HG03066 (cell line): ENCODE data around the gene GNG8.

Source experiments
- ATAC-seq: cut with Tn5 transposase; IDR thresholded peaks from one replicate; pipeline ENCODE4 v1.9.1; 2021; ENCODE audit warnings: low read depth; ENCODE audit not compliant: unreplicated experiment

The GNG8 gene

GRCh38 chr19:46635920-46636761 is at the start of gene GNG8:
TSS of gene GNG8 (minus strand) at chr19:46636202. CDS start at chr19:46634682, 1,520 bp downstream.
- ATAC-seq = no peak

DNA sequence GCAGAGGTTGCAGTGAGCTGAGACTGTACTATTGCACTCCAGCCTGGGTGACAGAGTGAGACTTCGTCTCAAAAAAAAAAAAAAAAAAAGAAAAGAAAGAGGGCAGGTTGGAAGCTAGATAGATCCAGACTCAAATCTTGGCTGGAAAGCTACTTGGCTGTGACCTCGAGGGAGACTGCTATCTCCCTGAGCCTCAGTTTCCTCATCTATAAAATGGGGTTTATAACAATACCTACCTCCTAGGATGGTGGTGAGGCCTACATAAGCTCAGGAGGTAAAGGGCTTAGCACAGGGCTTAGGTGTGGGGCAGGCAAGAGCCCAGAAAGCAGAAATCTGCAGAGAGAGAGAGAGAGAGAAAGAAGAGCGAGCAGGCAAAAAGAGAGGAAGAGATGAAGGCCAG is 49.2 kb upstream of the GNG8 start:
- no peak for ATAC-seq

DNA sequence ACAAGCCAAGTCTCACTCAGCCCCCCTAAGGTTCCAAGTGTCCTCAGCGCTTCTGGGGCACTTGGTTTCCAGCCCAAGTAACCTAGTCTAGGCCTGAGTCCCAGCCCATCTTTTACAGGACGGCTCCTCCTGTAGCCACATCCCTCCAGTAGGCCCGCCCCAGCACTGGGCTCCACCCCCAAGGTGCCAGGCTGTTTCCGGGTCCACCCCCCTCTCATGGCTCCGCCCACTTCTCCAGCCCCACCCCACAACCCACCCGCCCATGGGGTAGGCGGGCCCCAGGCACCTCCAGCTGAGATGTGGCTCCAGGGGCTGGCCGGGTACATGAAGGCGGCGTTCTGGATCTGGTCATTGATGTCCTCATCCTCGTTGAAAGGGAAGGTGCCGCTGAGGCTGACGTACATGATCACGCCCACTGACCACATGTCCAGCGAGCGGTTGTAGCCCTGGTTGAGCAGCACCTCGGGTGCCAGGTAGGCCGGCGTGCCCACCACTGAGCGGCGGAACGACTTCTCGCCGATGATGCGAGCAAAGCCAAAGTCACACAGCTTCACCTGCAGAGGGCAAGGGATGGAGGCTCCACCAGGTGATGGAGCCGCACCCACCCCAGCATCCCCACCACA is 42.2 kb upstream of the GNG8 start:
- no peak for ATAC-seq

GRCh38 chr19:46674416-46675178 is 38.6 kb upstream of the GNG8 start:
- no peak for ATAC-seq

DNA sequence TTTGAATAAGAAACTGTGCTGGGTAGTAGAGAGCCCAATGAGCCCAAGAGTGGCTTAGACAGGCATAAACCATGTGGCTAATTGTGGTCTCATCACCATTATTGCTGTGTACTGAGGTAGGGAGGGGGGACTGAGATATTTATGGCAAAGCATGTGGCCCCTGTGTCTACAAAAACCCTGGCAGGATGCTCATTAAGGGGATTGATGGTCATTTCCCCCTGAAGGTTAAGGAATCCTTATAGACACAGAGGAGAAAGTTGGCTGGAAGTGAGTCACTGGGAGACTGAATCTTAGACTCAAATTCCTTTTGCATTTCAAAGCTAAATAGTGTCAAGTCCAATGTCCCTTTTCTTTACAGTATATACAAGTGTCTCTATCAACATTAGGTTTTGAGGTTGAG is 34.8 kb upstream of the GNG8 start:
- ATAC-seq = no peak

DNA sequence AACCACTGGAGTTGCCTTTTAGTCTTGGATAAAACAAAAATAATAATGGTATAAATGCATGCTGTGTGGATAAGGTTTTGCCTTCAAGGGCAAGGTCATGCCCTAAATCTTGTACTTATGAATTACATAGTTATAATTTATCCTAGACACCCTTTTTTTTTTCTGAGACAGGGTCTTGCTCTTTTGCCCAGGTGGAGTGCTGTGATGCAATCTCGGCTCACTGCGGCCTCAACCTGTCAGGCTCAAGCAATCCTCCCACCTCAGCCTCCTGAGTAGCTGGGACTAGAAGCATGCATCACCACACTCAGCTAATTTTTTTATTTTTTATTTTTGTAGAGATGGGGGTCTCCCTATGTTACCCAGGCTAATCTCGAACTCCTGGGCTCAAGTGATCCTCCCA is 32.7 kb upstream of the GNG8 start:
- no peak for ATAC-seq

DNA sequence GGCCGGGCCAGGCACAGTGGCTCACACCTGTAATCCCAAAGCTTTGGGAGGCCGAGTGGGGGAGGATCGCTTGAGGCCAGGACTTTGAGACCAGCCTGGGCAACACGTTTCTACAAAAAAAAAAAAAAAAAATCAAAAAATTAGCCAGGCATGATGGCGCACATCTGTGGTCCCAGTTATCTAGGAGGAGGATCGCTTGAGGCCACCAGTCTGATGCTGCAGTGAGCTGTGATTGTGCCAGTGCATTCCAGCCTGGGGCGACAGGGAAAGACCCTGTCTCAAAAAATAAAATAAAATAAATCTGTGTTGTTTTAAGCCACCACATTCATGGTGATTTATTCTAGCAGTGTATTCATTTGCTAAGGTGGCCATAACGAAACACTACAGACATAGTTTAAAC is 29.1 kb upstream of the GNG8 start:
- ATAC-seq = no peak

DNA sequence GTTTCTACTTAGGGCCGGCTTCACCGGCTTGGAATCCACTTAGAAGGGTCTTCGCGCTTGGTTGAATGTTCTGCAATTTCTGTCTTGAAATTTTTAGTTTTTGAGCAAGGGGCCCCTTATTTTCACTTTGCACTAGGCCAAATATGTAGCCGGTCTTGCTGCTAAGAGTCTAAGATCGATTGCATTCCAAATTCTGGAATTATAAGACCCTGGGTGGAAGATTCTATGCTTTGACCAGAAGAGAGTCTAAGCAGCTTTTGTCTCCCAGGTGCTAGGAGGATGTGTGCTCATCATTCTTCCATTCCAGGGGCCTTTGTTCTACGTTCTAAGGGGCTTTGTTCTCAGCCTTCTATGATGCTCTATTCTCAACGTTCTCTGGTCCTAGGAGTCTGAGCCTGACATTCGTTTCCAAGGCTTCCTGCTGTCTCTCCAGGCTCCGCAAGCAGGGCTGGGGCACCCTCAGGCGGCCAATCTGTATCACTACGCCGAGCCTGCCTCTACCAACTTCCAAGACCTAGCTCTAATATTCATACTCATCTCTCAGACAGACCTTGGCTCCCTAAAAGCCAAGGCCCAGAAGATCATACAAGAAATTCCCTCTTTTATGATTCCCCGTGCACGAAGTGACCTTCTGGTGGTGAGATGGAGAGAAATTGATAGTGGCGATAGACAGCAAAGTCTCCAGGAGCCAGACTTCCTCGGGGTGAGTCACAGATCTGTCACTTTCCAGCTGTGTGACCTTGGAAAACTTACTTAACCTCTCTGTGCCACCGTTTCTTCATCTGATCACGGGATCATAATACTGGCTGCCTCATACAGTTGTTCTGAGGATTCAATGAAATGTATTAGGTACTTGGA is 26.0 kb upstream of the GNG8 start:
- no peak for ATAC-seq

DNA sequence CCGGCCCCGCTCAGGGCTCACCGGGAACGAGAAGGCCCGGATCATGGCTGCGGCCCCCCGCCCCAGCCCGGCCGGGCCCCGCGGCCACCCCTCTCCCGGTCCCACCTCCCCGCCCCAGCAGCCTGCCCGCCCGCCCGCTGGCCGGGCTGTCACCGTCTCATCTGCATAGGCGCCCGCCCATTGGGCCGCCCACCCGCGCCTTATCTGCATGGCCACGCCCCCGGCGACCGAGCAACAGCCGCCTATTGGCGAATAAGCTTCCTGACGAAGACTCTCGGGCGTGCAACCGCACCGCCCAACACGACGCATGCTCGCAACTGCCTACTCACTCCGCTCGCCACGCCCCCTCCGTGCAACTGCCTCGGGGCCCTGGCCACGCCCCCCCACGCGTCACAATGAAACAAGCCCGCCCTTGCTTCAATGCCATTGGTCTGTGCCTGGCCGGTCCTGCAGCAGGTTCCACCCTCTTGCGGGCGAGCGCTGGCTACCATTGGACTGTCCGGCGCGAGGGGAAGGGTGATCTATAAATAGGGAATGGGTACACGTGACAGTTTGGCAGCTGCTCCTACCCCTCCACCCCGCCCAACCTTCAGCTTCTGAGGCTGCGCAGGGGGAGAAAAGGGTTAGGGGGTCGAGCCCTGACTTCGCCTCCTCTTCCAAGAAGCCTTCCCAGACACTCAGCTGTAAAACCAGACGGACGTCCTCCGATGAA is 25.2 kb upstream of the GNG8 start, which contains the start of gene DACT3:
Gene DACT3, minus strand, starts transcription at position 163 of the 712 bp plus-strand sequence. Its CDS starts 118 bp downstream, at position 45.
- ATAC-seq = peak; percentile 88

DNA sequence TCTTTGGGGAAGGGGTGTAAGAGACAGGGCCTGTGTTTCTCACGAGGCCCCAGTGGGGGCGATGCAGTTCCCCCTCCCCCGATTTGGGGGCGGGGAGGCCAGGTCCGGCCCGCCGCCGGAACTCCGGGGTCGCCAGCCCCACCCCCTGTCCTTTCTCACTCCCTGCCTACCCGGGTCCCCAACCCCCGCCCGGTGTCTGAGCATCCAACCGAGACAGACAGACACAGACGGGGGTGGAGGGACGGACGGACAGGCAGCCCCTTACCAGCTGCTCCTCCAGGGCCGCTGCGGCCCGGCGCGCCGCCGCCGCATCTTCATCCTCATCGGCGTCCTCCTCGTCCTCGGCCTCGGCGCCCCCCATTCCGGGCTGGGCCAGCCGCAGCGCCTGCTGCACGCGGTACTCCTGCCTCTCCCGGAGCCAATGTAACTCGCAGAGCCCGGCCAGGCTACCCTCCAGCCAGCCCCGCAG is 24.6 kb upstream of the GNG8 start:
- peak; percentile 1 for ATAC-seq

GRCh38 chr19:46660008-46660517 is 24.1 kb upstream of the GNG8 start:
- no peak for ATAC-seq

DNA sequence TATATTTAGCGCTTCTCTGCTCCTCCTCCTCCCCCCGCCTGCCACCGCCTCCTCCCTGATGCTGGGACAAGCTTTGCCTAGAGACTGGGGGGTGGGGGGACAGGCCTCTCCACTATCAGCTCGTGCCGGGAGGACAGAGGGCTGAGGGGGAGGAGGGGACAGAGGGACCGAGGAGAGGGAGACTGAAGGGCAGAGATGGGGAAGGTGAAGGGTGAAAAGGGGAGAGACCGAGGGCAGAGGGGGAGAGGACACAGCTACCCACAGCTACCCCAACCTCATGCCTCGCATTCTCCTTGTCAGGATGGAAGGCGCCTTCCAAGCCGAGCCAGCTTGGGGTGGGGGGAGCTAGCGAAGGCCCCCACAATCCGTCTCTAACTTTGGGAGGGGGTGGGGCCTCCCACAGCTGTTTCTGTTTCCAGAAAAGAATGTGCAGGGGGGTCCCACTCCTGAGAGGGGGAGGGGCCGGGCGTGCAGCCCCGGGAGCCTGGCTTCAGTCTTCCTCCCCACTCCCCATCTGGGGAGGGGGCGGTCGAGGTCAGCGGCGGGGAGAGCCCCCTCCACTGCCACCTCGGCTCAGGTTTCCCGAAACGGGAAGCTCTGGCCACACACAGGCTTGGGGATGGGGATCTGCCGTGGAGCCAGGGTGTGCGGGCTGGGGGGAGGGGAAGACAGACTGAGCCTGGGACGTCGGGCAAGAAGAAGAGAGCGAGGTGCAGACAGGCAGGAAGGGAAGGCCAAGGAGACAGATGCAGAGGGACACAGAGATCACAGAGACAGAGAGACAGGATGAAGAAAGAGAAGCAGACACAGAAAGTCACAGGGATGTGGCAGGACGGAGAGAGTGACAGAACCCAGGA is 23.4 kb upstream of the GNG8 start:
- no peak for ATAC-seq

DNA sequence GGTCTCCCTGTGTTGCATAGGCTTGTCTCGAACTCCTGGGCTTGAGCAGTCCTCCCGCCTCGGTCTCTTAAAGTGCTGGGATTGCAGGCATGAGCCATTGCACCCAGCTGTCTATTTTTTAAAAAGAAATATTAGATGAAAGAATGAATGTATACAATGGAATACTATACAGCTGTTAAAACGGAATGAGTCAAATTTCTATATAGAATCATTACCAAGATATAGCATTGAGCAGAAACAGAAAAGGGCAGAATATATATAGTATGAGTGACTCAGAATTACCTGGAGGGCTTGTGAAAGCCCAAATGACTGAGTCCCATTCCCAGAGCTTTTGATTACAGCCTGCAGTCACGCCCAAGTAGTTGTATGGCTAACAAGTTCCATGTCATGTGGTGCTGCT is 20.5 kb upstream of the GNG8 start:
- no peak for ATAC-seq

DNA sequence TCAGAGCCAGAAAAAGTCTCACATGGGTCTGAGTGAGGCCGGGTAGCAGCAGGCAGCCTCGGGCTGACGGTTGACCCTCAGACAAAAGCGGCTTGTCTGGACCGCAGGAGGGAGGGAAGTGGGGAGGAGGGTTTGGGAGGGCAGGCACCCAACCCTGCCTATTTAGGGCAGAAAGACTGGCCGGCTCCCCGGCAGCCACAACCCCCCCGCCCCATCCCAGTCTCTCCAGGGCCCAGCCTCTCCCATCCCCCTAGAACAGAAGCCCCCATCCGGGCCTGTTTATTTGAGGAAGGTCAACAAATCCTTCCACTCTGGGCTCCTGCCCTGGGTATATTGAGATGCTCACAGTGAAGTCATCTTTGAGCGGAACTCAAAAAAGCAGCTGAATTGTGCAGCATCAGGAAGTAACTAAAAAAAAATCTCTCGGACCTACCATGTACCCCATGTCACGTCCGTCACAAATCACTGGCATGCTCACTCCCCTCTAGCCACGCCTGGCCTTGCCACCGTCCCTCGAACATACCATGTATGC is 18.7 kb upstream of the GNG8 start:
- no peak for ATAC-seq

DNA sequence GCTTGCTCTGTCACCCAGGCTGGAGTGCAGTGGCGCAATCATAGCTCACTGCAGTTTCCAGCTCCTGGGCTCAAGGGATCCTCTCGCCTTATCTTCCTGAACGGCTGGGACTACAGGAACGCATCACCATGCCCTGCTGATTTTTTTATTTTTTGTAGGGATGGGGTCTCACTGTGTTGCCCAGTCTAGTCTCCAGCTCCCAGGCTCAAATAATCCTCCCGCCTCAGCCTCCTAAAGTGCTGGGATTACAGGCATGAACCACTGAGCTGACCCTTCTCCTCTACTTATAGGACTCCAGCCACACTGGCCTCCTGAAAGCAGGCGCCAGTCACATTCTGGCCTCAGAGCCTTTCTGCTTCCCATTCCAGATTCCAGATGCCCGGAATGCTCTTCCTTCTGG is 14.4 kb upstream of the GNG8 start:
- ATAC-seq = no peak

DNA sequence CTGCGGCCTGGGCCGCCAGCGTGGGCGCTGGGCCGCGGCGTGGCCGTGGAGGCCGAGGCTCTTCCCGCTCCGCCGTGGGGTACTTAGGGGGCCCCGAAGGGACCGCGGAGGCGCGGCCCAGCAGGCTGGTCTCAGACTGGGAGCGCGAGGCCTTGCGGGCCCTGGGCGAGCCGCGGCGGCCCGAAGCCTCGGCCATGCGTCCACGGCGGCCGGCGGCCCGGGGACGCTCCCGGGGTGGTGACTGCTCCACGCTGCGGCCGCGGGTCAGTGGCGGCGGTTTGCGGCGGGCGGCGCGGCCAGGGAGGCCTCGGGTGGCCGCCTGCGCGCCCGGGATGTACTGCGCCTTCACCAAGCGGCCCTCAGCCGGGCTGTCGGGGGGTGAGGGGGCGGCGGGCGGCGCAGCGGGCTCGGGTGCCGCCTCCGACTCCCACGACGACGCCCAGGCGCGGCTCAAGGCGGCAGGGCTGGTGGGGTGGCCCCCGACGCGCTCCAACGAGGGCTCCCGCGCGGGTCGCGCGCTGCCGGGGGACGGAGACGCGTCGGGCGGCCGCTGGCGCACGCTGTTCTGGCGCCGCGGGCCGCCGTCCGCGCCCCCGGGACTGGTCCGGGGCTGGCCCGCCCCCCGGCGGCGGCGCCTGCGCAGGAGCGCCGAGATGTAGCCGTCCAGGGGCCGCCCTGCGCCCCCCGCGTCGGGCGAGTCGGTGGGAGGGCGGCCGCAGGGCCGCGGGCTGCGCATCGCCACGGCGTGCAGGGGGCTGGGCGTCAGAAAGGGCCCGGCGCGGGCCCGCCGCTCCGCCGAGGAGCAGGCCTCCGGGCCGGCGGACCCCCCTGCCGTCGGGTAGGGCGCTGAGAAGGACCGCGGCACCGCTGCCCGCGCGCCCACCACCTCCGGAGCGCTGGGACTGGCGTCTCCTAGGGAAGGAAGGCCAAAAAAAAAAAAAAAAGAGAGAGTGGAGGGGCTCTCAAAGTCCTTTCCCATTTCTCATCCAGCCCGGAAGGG is 13.3 kb upstream of the GNG8 start:
- ATAC-seq = no peak
